Mucosa of rectum (tissue), 2 donors: ENCODE measurements around the gene COX14.
"Not testable (repeated sequence)": the region's sequence is repeated elsewhere in the genome, so short reads cannot be mapped to it uniquely, and the experiment has no call there.

Experiments used
- H3K27ac ChIP-seq, 2 donors: one replicate each; pipeline ENCODE4 v1.7.0; 2013; ENCODE audit warnings: inconsistent platforms in 2 of 2, low read depth in 2 of 2, low read length in 2 of 2
- H3K27me3 ChIP-seq, 2 donors: one replicate each; pipeline ENCODE4 v1.7.0; 2013; ENCODE audit warnings: low read length in 2 of 2; ENCODE audit not compliant: control insufficient read depth in 2 of 2, insufficient read depth in 2 of 2
- H3K36me3 ChIP-seq, 2 donors: one replicate each; pipeline ENCODE4 v1.7.0; 2013; ENCODE audit warnings: low read length in 2 of 2; ENCODE audit not compliant: control insufficient read depth in 2 of 2, insufficient read depth in 2 of 2
- H3K4me1 ChIP-seq, 2 donors: one replicate each; pipeline ENCODE4 v1.7.0; 2013; ENCODE audit warnings: low read length in 2 of 2, mild to moderate bottlenecking in 1 of 2; ENCODE audit not compliant: control insufficient read depth in 2 of 2, insufficient read depth in 2 of 2
- H3K4me3 ChIP-seq, 2 donors: one replicate each; pipeline ENCODE4 v1.7.0; 2013; ENCODE audit warnings: low read length in 2 of 2
- H3K9ac ChIP-seq, 2 donors: one replicate each; pipeline ENCODE4 v1.7.0; 2013; ENCODE audit warnings: low read length in 2 of 2, low read depth in 1 of 2, mild to moderate bottlenecking in 1 of 2
- H3K9me3 ChIP-seq, 2 donors: one replicate each; pipeline ENCODE4 v1.7.0; 2013; ENCODE audit warnings: low read length in 2 of 2; ENCODE audit not compliant: control insufficient read depth in 2 of 2
- donor health status: healthy.
- donor health status: Normal muscosa, but diverticular disease.

Gene COX14

DNA sequence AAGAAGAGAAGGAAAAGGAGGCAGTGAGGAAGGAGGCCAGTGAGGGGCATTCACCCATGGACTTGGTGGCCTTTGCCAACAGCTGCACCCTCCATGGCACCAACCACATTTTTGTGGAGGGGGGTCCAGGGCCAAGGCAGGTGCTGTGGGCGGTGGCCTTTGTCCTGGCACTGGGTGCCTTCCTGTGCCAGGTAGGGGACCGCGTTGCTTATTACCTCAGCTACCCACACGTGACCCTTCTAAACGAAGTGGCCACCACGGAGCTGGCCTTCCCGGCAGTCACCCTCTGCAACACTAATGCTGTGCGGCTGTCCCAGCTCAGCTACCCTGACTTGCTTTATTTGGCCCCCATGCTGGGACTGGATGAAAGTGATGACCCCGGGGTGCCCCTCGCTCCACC lies 38.3 kb upstream of the COX14 start:
- no peak overlapping the region for H3K9ac ChIP-seq
- H3K27me3 ChIP-seq, result peaks cover 0 to 2% of the 10 kb centered on the region in 2 donors
- H3K27ac ChIP-seq, result no peak overlapping the region
- no peaks in the 10 kb centered on the region for H3K9me3 ChIP-seq
- H3K36me3 ChIP-seq, result no peaks in the 10 kb centered on the region
- H3K4me3 ChIP-seq, result no peak overlapping the region
- H3K4me1 ChIP-seq, result peaks cover 10 to 16% of the 10 kb centered on the region in 2 donors

DNA sequence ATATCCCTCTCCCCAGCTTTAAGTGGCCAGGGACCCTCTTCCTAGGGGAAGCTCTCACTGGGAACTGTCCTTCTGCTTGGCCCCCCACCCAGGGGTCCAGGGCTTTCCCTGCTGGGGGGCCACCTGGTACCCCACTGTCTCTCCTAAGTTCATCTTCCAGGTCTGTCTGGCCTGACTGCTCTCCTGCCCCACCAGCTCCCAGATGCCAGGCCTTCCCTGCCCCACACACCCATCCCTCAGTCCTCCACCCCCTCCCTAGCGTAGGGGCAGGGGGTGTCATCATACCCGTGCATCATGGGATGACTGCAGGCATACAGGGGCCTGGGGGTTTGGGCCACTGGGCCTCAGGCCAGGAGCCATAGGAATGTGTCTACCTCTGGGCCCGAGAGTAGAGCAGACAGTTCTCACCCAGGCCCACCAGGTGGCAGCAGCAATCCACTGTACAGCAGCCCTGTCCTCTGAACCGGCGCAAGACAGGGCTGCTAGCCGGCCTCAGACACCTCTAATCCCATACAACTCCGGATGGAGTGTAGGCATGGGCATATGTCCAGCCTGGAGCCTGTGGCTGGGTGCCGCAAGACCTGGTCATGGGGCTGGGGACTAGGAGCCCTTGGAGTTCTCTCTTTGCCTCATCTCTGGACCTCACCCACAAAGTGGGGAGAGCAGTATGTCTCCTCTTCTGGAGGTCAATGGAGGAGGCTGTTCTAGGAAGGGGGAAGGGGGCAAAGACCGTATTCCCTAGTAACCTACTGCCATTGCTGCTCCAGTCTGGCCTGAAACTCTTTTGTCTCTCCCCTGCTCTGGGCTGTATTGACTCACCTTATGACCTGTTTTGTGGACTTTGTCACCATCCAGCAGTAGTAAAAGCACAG lies 36.9 kb upstream of the COX14 start:
- Histone ChIP-seq H3K36me3 (no peaks in the 10 kb centered on the region), H3K9ac (peak overlapping the region; percentile 1 to 9), H3K9me3 (no peaks in the 10 kb centered on the region), H3K4me3 (peak overlapping the region; percentile 7 to 23), H3K27me3 (peaks cover 0 to 2% of the 10 kb centered on the region in 2 donors), H3K4me1 (peaks cover 9 to 14% of the 10 kb centered on the region in 2 donors), H3K27ac (no peak overlapping the region)

DNA sequence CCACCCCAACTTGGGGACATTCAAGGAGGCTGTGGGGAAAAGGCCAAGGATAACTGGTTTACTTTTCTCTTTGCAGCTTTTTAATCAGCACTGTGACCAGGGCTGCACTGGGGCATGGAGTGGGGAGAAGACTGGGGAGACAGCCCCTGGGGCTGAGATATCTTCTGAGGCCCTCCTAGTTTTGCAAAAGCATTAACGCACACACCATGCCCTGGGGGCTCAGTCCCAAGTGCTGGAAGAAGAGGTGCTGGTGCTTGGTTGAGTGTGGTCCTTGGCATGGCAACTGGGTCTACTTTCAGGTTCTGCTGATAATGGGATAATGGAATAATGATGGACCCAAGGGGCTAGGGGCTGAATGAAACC lies 36.2 kb upstream of the COX14 start:
- Histone ChIP-seq H3K4me1 (peaks cover 4 to 8% of the 10 kb centered on the region in 2 donors), H3K27ac (no peak overlapping the region), H3K4me3 (peak overlapping the region in 1 of 2 donors; percentile 23), H3K9ac (no peak overlapping the region), H3K36me3 (no peaks in the 10 kb centered on the region), H3K9me3 (no peaks in the 10 kb centered on the region), H3K27me3 (no peaks in the 10 kb centered on the region)

DNA sequence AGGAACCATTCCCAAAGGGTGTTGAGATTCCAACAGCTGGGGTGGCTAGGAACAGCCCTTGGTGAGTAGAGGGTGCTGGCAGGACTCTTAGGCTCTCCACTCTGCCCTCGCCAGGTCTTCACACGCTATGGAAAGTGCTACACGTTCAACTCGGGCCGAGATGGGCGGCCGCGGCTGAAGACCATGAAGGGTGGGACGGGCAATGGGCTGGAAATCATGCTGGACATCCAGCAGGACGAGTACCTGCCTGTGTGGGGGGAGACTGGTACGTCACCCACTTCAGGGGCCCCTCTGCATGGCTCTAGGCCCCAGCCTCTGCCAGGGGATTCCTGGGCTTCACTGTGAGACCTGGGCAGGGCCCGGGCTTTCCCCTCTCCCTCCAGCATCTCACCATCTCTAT lies 34.9 kb upstream of the COX14 start:
- H3K9ac ChIP-seq, result no peak overlapping the region
- H3K9me3 ChIP-seq, result no peaks in the 10 kb centered on the region
- H3K27me3 ChIP-seq, result no peaks in the 10 kb centered on the region
- H3K36me3 ChIP-seq, result no peaks in the 10 kb centered on the region
- no peak overlapping the region for H3K27ac ChIP-seq
- H3K4me1 ChIP-seq, result peaks cover 8 to 11% of the 10 kb centered on the region in 2 donors
- H3K4me3 ChIP-seq, result no peak overlapping the region

DNA sequence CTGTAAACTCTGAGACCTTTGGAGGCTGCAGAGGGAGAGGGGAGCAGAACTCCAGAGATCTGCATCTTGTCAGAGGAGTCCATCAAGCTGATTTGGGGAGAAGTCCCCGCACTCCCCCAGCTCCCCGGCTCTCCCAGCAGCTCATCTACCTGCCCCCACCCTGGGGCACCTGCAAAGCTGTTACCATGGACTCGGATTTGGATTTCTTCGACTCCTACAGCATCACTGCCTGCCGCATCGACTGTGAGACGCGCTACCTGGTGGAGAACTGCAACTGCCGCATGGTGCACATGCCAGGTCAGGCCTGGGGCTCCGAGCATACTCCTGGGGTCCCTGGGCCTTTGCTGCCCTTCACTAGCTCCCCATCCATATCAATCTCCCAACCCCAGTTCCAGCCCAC lies 33.8 kb upstream of the COX14 start:
- no peaks in the 10 kb centered on the region for H3K36me3 ChIP-seq
- no peaks in the 10 kb centered on the region for H3K9me3 ChIP-seq
- no peak overlapping the region for H3K9ac ChIP-seq
- H3K4me1 ChIP-seq, result peaks cover 19 to 21% of the 10 kb centered on the region in 2 donors
- no peak overlapping the region for H3K27ac ChIP-seq
- no peak overlapping the region for H3K4me3 ChIP-seq
- no peaks in the 10 kb centered on the region for H3K27me3 ChIP-seq

DNA sequence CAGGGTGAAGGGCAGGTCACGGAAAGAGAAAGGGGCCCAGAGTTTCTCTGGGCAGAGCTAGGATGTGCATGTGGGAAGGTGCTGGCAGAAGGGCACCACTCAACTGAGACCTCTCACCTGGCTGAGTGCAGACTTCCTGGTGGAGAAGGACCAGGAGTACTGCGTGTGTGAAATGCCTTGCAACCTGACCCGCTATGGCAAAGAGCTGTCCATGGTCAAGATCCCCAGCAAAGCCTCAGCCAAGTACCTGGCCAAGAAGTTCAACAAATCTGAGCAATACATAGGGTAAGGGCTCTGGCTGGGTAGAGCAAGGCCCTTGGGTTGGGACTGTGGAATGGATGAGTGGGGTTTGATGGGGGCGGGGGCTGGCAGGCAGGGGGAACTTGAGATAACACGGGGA lies 32.3 kb upstream of the COX14 start:
- H3K36me3 ChIP-seq, result no peaks in the 10 kb centered on the region
- no peak overlapping the region for H3K4me3 ChIP-seq
- H3K4me1 ChIP-seq, result peaks cover 24 to 27% of the 10 kb centered on the region in 2 donors
- H3K27ac ChIP-seq, result no peak overlapping the region
- no peak overlapping the region for H3K9ac ChIP-seq
- H3K9me3 ChIP-seq, result no peaks in the 10 kb centered on the region
- no peaks in the 10 kb centered on the region for H3K27me3 ChIP-seq

DNA sequence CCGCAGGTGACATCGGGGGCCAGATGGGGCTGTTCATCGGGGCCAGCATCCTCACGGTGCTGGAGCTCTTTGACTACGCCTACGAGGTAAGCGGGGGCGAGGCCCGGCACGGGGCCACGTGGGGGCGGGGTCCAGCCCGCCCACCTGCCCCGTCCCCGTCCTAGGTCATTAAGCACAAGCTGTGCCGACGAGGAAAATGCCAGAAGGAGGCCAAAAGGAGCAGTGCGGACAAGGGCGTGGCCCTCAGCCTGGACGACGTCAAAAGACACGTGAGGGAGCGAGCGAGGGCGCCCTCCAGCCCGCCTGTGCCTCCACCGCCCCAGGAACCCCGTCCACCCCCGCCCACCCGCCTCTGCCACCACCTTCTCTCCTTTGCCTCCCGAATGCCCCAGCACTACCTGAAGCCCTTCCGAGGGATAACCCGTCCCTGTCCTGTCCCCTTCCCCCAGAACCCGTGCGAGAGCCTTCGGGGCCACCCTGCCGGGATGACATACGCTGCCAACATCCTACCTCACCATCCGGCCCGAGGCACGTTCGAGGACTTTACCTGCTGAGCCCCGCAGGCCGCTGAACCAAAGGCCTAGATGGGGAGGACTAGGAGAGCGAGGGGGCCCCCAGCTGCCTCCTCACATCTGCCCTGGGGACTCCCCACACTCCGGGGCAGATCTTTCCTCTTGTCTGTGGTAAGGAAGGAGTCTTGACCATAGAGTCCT lies 30.8 kb upstream of the COX14 start:
- H3K9me3 ChIP-seq, result no peaks in the 10 kb centered on the region
- no peaks in the 10 kb centered on the region for H3K36me3 ChIP-seq
- H3K4me3 ChIP-seq, result no peak overlapping the region
- H3K27ac ChIP-seq, result no peak overlapping the region
- no peak overlapping the region for H3K9ac ChIP-seq
- peaks cover 20 to 25% of the 10 kb centered on the region in 2 donors for H3K4me1 ChIP-seq
- no peaks in the 10 kb centered on the region for H3K27me3 ChIP-seq

DNA sequence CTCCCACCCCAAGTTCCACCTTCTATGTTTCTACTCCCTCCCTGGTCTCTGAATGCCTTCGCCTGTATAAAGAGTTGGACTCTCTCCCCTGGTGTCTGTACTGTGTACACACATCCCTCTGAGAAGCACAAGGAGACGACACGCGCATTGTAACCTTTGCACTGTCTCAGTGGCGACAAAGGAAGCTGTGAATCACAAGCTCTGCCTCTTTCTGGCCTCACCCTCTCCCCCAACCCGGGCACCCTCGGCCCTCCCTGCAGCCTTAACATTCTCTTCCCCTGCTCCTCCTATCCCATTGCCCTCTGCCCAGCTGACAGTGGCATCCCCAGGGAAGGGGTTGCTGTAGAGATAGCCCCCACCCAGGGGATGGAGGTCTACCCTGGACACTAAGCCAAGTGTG lies 29.4 kb upstream of the COX14 start:
- Histone ChIP-seq H3K4me3 (peak overlapping the region in 1 of 2 donors; percentile 20), H3K9ac (peak overlapping the region in 1 of 2 donors; percentile 26), H3K9me3 (no peaks in the 10 kb centered on the region), H3K27ac (peak overlapping the region; percentile 66 to 68), H3K36me3 (peaks cover 3 to 11% of the 10 kb centered on the region in 2 donors), H3K4me1 (peaks cover 20 to 25% of the 10 kb centered on the region in 2 donors), H3K27me3 (no peaks in the 10 kb centered on the region)

DNA sequence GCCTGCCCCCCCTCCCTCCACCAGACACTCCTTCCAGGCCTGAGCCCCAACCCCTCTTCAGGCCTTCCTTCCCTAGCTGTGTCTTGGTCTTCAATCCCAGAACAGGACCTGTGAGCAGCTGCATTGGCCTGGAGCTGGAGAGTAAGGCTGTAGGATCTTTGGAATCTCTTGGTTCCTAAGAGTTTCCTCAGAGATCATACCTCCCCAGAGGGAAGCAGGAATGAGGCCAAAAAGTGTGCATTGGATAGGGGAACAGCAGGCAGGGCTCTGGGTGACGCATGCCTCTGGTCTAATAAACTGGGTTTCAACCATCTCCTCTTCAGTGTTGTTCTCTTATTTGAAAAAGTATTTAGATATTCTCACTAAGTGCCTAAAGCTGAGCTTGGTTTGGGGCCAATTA lies 28.7 kb upstream of the COX14 start:
- no peaks in the 10 kb centered on the region for H3K9me3 ChIP-seq
- H3K9ac ChIP-seq, result no peak overlapping the region
- peak overlapping the region; percentile 66 to 68 for H3K27ac ChIP-seq
- peaks cover 20 to 25% of the 10 kb centered on the region in 2 donors for H3K4me1 ChIP-seq
- H3K4me3 ChIP-seq, result no peak overlapping the region
- peaks cover 3 to 16% of the 10 kb centered on the region in 2 donors for H3K36me3 ChIP-seq
- H3K27me3 ChIP-seq, result no peaks in the 10 kb centered on the region

DNA sequence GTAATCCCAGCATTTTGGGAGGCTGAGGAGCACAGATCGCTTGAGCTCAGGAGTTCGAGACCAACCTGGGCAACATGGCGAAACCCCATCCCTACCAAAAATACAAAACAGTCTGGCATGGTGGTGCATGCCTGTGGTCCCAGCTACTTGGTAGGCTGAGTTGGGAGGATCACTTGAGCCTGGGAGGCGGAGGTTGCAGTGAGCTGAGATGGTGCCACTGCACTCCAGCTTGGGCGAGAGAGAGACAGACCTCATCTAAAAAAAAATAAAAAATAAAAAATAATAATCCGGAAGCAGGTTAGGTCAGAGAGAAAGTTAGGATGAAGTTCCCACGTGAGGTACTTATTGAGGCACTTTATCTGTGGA lies 27.6 kb upstream of the COX14 start:
- not testable (repeated sequence) for H3K27me3 ChIP-seq, H3K9me3 ChIP-seq
- Histone ChIP-seq H3K4me3 (peak overlapping the region; percentile 65 to 97), H3K4me1 (peaks cover 20 to 25% of the 10 kb centered on the region in 2 donors), H3K27ac (peak overlapping the region; percentile 78 to 86), H3K36me3 (peaks cover 14 to 24% of the 10 kb centered on the region in 2 donors), H3K9ac (peak overlapping the region; percentile 68 to 95)
